Kidney (tissue), 22 donors: ENCODE data around the gene WIZ. TPM values are rescaled to one million over a fixed set of nuclear protein-coding genes. Genes with fewer than 3 reads are reported as not detected.

Source experiments
- DNase-seq, 5 donors: peaks; one replicate each; pipeline ENCODE4 v3.0.0-alpha.2; 2013 to 2020
- FAIRE-seq: peaks from 2 replicates; lab custom pipeline; 2012; peaks lifted over from hg19 to GRCh38; lab: Jason Lieb, UNC
- H3K27ac ChIP-seq, 2 donors: one replicate each; pipeline ENCODE4 v1.7.0; 2013; ENCODE audit warnings: low read depth in 2 of 2, low read length in 2 of 2, inconsistent platforms in 1 of 2
- H3K27me3 ChIP-seq: one replicate; pipeline ENCODE4 v1.7.1; 2013; ENCODE audit warnings: low read length, inconsistent platforms; ENCODE audit not compliant: control insufficient read depth, insufficient read depth
- H3K36me3 ChIP-seq, 3 donors: one replicate each; pipeline versions ENCODE4 v1.7.0 to v1.7.1; 2013; ENCODE audit warnings: low read length in 3 of 3, control low read depth in 1 of 3, inconsistent platforms in 1 of 3; ENCODE audit not compliant: insufficient read depth in 3 of 3, control insufficient read depth in 2 of 3
- H3K4me1 ChIP-seq, 3 donors: one replicate each; pipeline versions ENCODE4 v1.7.0 to v1.7.1; 2013; ENCODE audit warnings: low read length in 3 of 3, inconsistent platforms in 1 of 3, low read depth in 1 of 3; ENCODE audit not compliant: control insufficient read depth in 2 of 3, insufficient read depth in 2 of 3
- H3K4me3 ChIP-seq, 3 donors: one replicate each; pipeline versions ENCODE4 v1.7.0 to v1.8.1; 2013; ENCODE audit warnings: low read length in 3 of 3, control low read depth in 1 of 3, inconsistent platforms in 1 of 3
- H3K9ac ChIP-seq, 3 donors: one replicate each; pipeline versions ENCODE4 v1.7.0 to v1.7.1; 2013; ENCODE audit warnings: low read length in 3 of 3, control low read depth in 1 of 3, inconsistent platforms in 1 of 3
- H3K9me3 ChIP-seq, 3 donors: one replicate each; pipeline versions ENCODE4 v1.7.0 to v1.7.1; 2013; ENCODE audit warnings: low read length in 3 of 3, control low read depth in 1 of 3, inconsistent platforms in 1 of 3; ENCODE audit not compliant: control insufficient read depth in 2 of 3, insufficient read depth in 1 of 3
- intact Hi-C: fragments of 100-400 bp; cut with DNase I; formaldehyde crosslinking; loops from one replicate; pipeline ENCODE4 v1.11.1; 2022
- long read RNA-seq, 10 donors: library from polyadenylated mRNA in 1 of 10; unstranded in 1 of 10; transcript quantifications; one replicate each; pipeline ENCODE4 v2.0.0 and lab custom pipeline, GENCODE V29; 2021 to 2026
- polyA plus RNA-seq: library from polyadenylated mRNA; stranded (reverse); fragments of 350-450 nt; fragmentation: Illumina TruSeq; extraction: RNeasy Lipid Tissue Mini Kit (QIAGEN cat#74804); gene quantifications from one replicate; pipeline ENCODE4 v1.2.3, GENCODE V29; 2014; ENCODE audit warnings: low read depth, low replicate concordance; ENCODE audit not compliant: insufficient read depth
- total RNA-seq: library from RNA; stranded (reverse); fragmentation: NEBNext Ultra II Directional; extraction: Animal tissue kit (Norgen Biotek cat#: 25700); gene quantifications from one replicate; pipeline ENCODE4 v1.2.1, GENCODE V29; 2021
- TF ChIP-seq, protein P1 (sequence below): IDR thresholded peaks from 3 replicates; pipeline ENCODE4 v1.5.1; 2012; ENCODE audit warnings: mild to moderate bottlenecking, moderate library complexity, borderline replicate concordance; ENCODE audit not compliant: insufficient read depth; ENCODE audit errors: extremely low read depth
- donor health status: control.
- donor health status: control.
- donor health status: control.
- donor health status: control.
- donor health status: control.
- donor health status: DM: yes; HTN: yes; CAD: no.
- donor health status: Normal renal cell carcinoma (clear cell type).

The WIZ gene, protein sequence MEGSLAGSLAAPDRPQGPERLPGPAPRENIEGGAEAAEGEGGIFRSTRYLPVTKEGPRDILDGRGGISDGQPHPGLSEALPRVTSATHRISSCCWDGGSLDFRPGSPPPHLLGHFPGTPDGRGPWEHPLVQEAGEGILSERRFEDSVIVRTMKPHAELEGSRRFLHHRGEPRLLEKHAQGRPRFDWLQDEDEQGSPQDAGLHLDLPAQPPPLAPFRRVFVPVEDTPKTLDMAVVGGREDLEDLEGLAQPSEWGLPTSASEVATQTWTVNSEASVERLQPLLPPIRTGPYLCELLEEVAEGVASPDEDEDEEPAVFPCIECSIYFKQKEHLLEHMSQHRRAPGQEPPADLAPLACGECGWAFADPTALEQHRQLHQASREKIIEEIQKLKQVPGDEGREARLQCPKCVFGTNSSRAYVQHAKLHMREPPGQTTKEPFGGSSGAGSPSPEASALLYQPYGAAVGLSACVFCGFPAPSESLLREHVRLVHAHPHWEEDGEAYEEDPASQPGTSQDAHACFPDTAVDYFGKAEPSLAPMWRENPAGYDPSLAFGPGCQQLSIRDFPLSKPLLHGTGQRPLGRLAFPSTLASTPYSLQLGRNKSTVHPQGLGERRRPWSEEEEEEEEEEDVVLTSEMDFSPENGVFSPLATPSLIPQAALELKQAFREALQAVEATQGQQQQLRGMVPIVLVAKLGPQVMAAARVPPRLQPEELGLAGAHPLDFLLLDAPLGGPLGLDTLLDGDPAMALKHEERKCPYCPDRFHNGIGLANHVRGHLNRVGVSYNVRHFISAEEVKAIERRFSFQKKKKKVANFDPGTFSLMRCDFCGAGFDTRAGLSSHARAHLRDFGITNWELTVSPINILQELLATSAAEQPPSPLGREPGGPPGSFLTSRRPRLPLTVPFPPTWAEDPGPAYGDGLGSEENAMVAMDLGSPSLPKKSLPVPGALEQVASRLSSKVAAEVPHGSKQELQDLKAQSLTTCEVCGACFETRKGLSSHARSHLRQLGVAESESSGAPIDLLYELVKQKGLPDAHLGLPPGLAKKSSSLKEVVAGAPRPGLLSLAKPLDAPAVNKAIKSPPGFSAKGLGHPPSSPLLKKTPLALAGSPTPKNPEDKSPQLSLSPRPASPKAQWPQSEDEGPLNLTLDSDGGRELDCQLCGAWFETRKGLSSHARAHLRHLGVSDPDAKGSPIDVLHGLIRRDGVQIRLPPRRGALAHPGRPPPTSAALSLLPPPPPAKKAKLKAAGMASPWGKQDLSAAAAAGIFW (N-terminal part only)
- 37.1 TPM for total RNA-seq
- polyA plus RNA-seq = 15.4 TPM
- long read RNA-seq, donor 1, partial matches to known transcripts = 31 of 33 reads
- long read RNA-seq, donor 1, other reads (novel, unspliced or antisense) = 0 of 33 reads
- long read RNA-seq, donor 2, partial matches to known transcripts = 11 of 11 reads
- long read RNA-seq, donor 2, other reads (novel, unspliced or antisense) = 0 of 11 reads
- long read RNA-seq, donor 3, partial matches to known transcripts = 0 of 2 reads
- long read RNA-seq, donor 3, other reads (novel, unspliced or antisense) = 0 of 2 reads
- long read RNA-seq, donor 4, partial matches to known transcripts = 0 of 1 reads
- long read RNA-seq, donor 4, other reads (novel, unspliced or antisense) = 0 of 1 reads
- long read RNA-seq, donor 5 = 0 reads
- long read RNA-seq, donor 6 = 0 reads
- long read RNA-seq, donor 7, partial matches to known transcripts = 20 of 22 reads
- long read RNA-seq, donor 7, other reads (novel, unspliced or antisense) = 1 of 22 reads
- long read RNA-seq, donor 8 = 0 reads
- long read RNA-seq, donor 9, partial matches to known transcripts = 5 of 6 reads
- long read RNA-seq, donor 9, other reads (novel, unspliced or antisense) = 0 of 6 reads
- long read RNA-seq, donor 10, partial matches to known transcripts = 5 of 6 reads
- long read RNA-seq, donor 10, other reads (novel, unspliced or antisense) = 0 of 6 reads

DNA sequence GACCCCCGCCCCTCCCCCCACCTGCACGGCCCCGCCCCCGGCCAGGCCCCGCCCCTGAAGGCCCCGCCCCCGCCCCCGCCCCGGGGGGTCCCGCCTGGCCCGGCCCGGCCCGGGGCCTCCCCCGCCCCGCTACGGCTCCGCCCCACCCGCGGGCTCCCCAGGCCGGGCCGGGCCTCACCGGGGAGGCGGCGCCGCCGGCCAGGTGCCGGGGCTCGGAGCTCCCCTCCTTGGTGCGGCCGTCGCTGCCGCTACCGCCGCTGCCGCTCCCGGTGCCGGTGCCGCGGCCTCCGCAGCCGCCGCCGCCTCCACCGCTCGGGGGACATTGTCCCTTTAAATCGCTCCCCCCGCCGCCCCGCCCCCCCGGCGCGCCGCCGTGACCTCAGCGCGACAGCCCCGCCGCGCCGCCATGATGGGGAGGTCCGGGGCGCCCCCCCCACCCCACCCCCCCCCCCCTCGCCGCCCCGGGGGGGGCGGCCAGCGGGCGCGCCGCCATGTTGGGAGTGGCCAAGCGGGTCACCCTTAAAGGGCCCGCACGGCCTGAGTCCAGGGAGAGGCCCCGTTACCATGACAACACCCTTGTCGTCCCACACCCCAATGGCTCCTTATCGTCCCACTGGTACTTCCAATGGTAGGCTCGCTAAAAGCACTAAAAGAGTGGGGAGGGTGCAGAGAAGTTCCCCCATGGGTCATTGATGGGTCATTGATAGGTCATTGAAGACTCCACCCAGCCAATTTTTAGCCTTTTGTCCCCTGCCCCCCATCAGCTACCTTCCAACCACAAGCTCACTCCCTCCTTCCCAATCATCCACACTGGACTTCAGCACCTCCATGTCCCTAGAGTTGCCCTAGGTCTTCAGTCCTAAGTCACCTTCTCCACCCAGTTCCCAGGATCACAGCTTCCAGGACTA lies at the start of gene WIZ:
Gene WIZ, minus strand, starts transcription at position 337 of the 908 bp plus-strand sequence. CDS start 1,649 bp downstream, outside the sequence.
- Histone ChIP-seq H3K4me1 (peaks cover 0 to 11% (median 0%) of the 10 kb centered on the region in 3 donors), H3K27ac (peak within 1 kb of the TSS; percentile 18 to 28), H3K9me3 (no peaks in the 10 kb centered on the region), H3K36me3 (no peaks in the 10 kb centered on the region), H3K4me3 (peak within 1 kb of the TSS; percentile 43 to 61 (median 48)), H3K9ac (peak within 1 kb of the TSS in 2 of 3 donors; percentile 32 to 51), H3K27me3 (no peaks in the 10 kb centered on the region)
- intact Hi-C loops = no loop called here
- TF ChIP-seq, protein P1, sequence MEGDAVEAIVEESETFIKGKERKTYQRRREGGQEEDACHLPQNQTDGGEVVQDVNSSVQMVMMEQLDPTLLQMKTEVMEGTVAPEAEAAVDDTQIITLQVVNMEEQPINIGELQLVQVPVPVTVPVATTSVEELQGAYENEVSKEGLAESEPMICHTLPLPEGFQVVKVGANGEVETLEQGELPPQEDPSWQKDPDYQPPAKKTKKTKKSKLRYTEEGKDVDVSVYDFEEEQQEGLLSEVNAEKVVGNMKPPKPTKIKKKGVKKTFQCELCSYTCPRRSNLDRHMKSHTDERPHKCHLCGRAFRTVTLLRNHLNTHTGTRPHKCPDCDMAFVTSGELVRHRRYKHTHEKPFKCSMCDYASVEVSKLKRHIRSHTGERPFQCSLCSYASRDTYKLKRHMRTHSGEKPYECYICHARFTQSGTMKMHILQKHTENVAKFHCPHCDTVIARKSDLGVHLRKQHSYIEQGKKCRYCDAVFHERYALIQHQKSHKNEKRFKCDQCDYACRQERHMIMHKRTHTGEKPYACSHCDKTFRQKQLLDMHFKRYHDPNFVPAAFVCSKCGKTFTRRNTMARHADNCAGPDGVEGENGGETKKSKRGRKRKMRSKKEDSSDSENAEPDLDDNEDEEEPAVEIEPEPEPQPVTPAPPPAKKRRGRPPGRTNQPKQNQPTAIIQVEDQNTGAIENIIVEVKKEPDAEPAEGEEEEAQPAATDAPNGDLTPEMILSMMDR = no peak
- DNase-seq = peak; percentile 71 to 96 (median 89)
- no peak for FAIRE-seq

DNA sequence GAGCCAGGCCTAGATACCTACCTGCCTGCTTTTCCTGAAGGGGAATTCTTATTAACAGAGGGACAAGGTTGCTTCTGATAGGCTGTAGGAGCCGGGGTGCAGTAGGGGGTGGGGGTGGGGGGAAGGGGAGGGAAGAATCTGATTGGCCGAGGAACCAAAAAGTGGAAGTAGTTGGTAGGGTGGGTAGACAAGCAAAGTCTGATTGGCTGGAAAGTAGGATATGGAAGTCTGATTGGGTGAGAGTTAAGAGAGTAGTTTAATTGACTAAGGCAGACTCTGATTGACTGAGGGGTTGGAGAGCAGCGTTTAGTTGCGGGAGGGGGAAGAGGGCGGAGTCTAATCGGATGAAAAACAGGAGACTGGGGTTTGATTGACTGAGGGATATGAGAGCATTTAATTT lies 49.2 kb upstream of the WIZ start:
- no peak for FAIRE-seq

More for the DNA sequence above, 49.2 kb upstream of the WIZ start:
- TF ChIP-seq, protein P1 = no peak
- Histone ChIP-seq H3K9ac (no peak overlapping the region), H3K36me3 (no peaks in the 10 kb centered on the region), H3K4me3 (no peak overlapping the region), H3K27me3 (no peaks in the 10 kb centered on the region), H3K9me3 (no peaks in the 10 kb centered on the region), H3K4me1 (no peaks in the 10 kb centered on the region), H3K27ac (no peak overlapping the region)
- intact Hi-C loops = no loop called here
- no peak for DNase-seq
